CD14-positive monocyte (primary cell): ENCODE results near the gene CATSPERB. TPM values are rescaled to one million over a fixed set of nuclear protein-coding genes. Genes with fewer than 3 reads are reported as not detected.

ENCODE experiments used
- DNase-seq, 3 donors: peaks; one replicate each; pipeline ENCODE4 v3.0.0-alpha.2; 2011 to 2022
- H2AFZ ChIP-seq: 2 replicates; pipeline ENCODE4 v1.6.0; 2012; ENCODE audit warnings: mild to moderate bottlenecking, low read depth, low read length, inconsistent platforms; ENCODE audit not compliant: insufficient read depth, poor library complexity, severe bottlenecking
- H3K27ac ChIP-seq, 2 donors: 1 replicate in 1 of 2; 2 replicates in 1 of 2; pipeline ENCODE4 v1.5.1; 2012 to 2013; ENCODE audit warnings: low read length in 2 of 2, control low read depth in 1 of 2, inconsistent platforms in 1 of 2, low read depth in 1 of 2, mild to moderate bottlenecking in 1 of 2
- H3K27me3 ChIP-seq, 2 donors: one replicate each; pipeline versions ENCODE4 v1.6.0 to v1.6.1; 2011 to 2013; ENCODE audit warnings: low read length in 2 of 2; ENCODE audit not compliant: control insufficient read depth in 2 of 2, insufficient read depth in 2 of 2
- H3K36me3 ChIP-seq, 2 donors: replicated peaks in 1 of 2; 1 replicate in 1 of 2; 2 replicates in 1 of 2; pipeline versions ENCODE4 v1.5.1 to v1.6.1; 2012 to 2013; ENCODE audit warnings: low read length in 2 of 2, control low read depth in 1 of 2, inconsistent platforms in 1 of 2, mild to moderate bottlenecking in 1 of 2; ENCODE audit not compliant: insufficient read depth in 2 of 2, control insufficient read depth in 1 of 2
- H3K4me1 ChIP-seq, 2 donors: 1 replicate in 1 of 2; 2 replicates in 1 of 2; pipeline versions ENCODE4 v1.5.1 to v1.6.1; 2012 to 2013; ENCODE audit warnings: low read length in 2 of 2, control low read depth in 1 of 2, inconsistent platforms in 1 of 2, mild to moderate bottlenecking in 1 of 2, moderate library complexity in 1 of 2; ENCODE audit not compliant: insufficient read depth in 2 of 2, control insufficient read depth in 1 of 2
- H3K4me2 ChIP-seq: replicated peaks from 2 replicates; pipeline ENCODE3; 2012; ENCODE audit warnings: low read length, moderate library complexity, mild to moderate bottlenecking; ENCODE audit not compliant: poor library complexity, severe bottlenecking; ENCODE audit errors: extremely low read depth
- H3K4me3 ChIP-seq, 3 experiments: fragments of 200-600 bp in 1 of 3; sonication (generic) in 1 of 3; replicated peaks in 1 of 3; 1 replicate in 2 of 3; 2 replicates in 1 of 3; pipeline ENCODE4 v1.5.1; 2011 to 2013; ENCODE audit warnings: low read length in 3 of 3, mild to moderate bottlenecking in 3 of 3, control low read depth in 2 of 3, low read depth in 2 of 3, inconsistent platforms in 1 of 3, moderate library complexity in 1 of 3
- H3K79me2 ChIP-seq: 2 replicates; pipeline ENCODE4 v1.6.0; 2012; ENCODE audit warnings: mild to moderate bottlenecking, control low read depth, inconsistent platforms, low read length, moderate library complexity; ENCODE audit not compliant: insufficient read depth
- H3K9ac ChIP-seq: 2 replicates; pipeline ENCODE4 v1.6.0; 2017; ENCODE audit warnings: low read length, mild to moderate bottlenecking; ENCODE audit not compliant: insufficient read depth, poor library complexity, severe bottlenecking
- H3K9me3 ChIP-seq, 2 donors: replicated peaks in 1 of 2; 1 replicate in 1 of 2; 2 replicates in 1 of 2; pipeline versions ENCODE4 v1.5.1 to v1.6.1; 2012 to 2013; ENCODE audit warnings: low read length in 2 of 2, control low read depth in 1 of 2; ENCODE audit not compliant: control insufficient read depth in 1 of 2, insufficient read depth in 1 of 2
- H4K20me1 ChIP-seq: 2 replicates; pipeline ENCODE4 v1.6.0; 2012; ENCODE audit warnings: mild to moderate bottlenecking, low read length, control low read depth, moderate library complexity; ENCODE audit not compliant: insufficient read depth
- H3K27ac Mint-ChIP-seq, 7 donors: one replicate each; pipeline ENCODE4 v1.8.0; 2020; ENCODE audit warnings: mild to moderate bottlenecking in 7 of 7, mixed read lengths in 7 of 7, moderate library complexity in 6 of 7, inconsistent platforms in 2 of 7
- H3K27me3 Mint-ChIP-seq, 3 donors: one replicate each; pipeline ENCODE4 v1.8.0; 2021 to 2022; ENCODE audit warnings: low read depth in 3 of 3, mild to moderate bottlenecking in 3 of 3, mixed read lengths in 3 of 3, moderate library complexity in 3 of 3, inconsistent platforms in 1 of 3
- H3K36me3 Mint-ChIP-seq, 2 donors: one replicate each; pipeline ENCODE4 v1.8.0; 2020; ENCODE audit warnings: mixed read lengths in 2 of 2, inconsistent platforms in 1 of 2, mild to moderate bottlenecking in 1 of 2
- H3K4me1 Mint-ChIP-seq: one replicate; pipeline ENCODE4 v1.8.0; 2020; ENCODE audit warnings: mild to moderate bottlenecking, mixed read lengths
- H3K4me3 Mint-ChIP-seq, 2 donors: one replicate each; pipeline ENCODE4 v1.8.0; 2020; ENCODE audit warnings: mild to moderate bottlenecking in 2 of 2, mixed read lengths in 2 of 2, moderate library complexity in 1 of 2
- H3K9me3 Mint-ChIP-seq, 7 donors: one replicate each; pipeline ENCODE4 v1.8.0; 2020 to 2022; ENCODE audit warnings: mixed read lengths in 7 of 7, mild to moderate bottlenecking in 6 of 7, moderate library complexity in 6 of 7, inconsistent platforms in 2 of 7
- CTCF ChIP-seq: fragments of 200-600 bp; IDR thresholded peaks from one replicate; pipeline ENCODE4 v1.8.0; 2022; ENCODE audit warnings: antibody characterized with exemption, mild to moderate bottlenecking
- WGBS: methylation state at CpG from one replicate; pipeline ENCODE4 v1.1.5; 2013; ENCODE audit warnings: missing lambda C conversion rate; ENCODE audit not compliant: insufficient coverage; 5-methylcytosine and 5-hydroxymethylcytosine counted together
- intact Hi-C, 2 donors: fragments of 100-400 bp; cut with micrococcal nuclease; formaldehyde crosslinking; loops; one replicate each; pipeline versions ENCODE4 v1.15.0 to v1.15.1; 2023
- polyA plus RNA-seq, 3 donors: library from polyadenylated mRNA; depleted of rRNA in 1 of 3; unstranded in 2 of 3; stranded (reverse) in 1 of 3; fragments of 300-500 nt in 2 of 3; fragments of >200 nt in 1 of 3; fragmentation: Illumina TruSeq in 2 of 3; gene quantifications; 1 replicate in 2 of 3; 2 replicates in 1 of 3; pipeline ENCODE4 v1.2.3, GENCODE V29; 2012 to 2021

CATSPERB gene
- polyA plus RNA-seq, 3 donors = not detected

DNA sequence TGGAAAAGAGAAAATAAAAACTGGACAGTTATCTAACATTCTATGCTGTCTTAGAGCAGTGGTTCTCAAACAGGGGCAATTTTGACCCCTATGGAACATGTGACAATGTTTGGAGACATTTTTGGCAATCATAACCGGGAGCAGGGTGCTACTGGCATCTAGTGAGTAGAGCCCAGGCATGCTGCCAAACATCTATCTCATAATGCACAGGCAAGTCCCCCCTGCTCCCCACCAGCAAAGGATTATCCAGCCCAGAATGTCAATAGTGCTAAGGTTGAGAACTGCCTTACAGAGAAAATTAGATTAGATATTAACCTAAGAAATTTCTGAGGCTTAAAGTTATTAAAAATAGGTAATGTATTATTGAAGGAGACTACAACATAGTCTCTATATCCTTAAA is 22.9 kb upstream of the CATSPERB start:
- H3K36me3 ChIP-seq = no peaks in the 10 kb centered on the region
- intact Hi-C loops = no loop called here
- Mint-ChIP-seq H3K27me3 (no peaks in the 10 kb centered on the region), H3K9me3 (peaks cover 0 to 8% (median 3%) of the 10 kb centered on the region in 7 donors), H3K4me3 (no peak overlapping the region), H3K27ac (no peak overlapping the region), H3K4me1 (no peaks in the 10 kb centered on the region), H3K36me3 (no peaks in the 10 kb centered on the region)
- H3K79me2 ChIP-seq = no peaks in the 10 kb centered on the region
- no peak overlapping the region for H3K9ac ChIP-seq
- no peak for TF ChIP-seq CTCF
- H3K4me1 ChIP-seq = no peaks in the 10 kb centered on the region
- H3K4me3 ChIP-seq = no peak overlapping the region
- no peak overlapping the region for H2AFZ ChIP-seq
- no peaks in the 10 kb centered on the region for H3K27me3 ChIP-seq
- no CpG with 5 or more reads among the region's 1 CpG for WGBS
- H3K4me2 ChIP-seq = no peak overlapping the region
- no peak overlapping the region for H3K27ac ChIP-seq
- DNase-seq = no peak
- no peaks in the 10 kb centered on the region for H4K20me1 ChIP-seq
- H3K9me3 ChIP-seq = peaks cover 0 to 7% of the 10 kb centered on the region in 2 donors

GRCh38 chr14:91754185-91754584 is 22.3 kb upstream of the CATSPERB start:
- H3K9me3 ChIP-seq = peaks cover 0 to 2% of the 10 kb centered on the region in 2 donors
- H3K4me3 ChIP-seq = no peak overlapping the region
- peaks cover 0 to 4% (median 1%) of the 10 kb centered on the region in 7 donors for H3K9me3 Mint-ChIP-seq
- no peak overlapping the region for H3K27ac ChIP-seq
- no peaks in the 10 kb centered on the region for H4K20me1 ChIP-seq
- no peaks in the 10 kb centered on the region for H3K4me1 Mint-ChIP-seq
- no peaks in the 10 kb centered on the region for H3K36me3 ChIP-seq
- H3K27me3 Mint-ChIP-seq = no peaks in the 10 kb centered on the region
- intact Hi-C loops = no loop called here
- H3K27me3 ChIP-seq = no peaks in the 10 kb centered on the region
- H3K79me2 ChIP-seq = no peaks in the 10 kb centered on the region
- no peak for TF ChIP-seq CTCF
- H3K9ac ChIP-seq = no peak overlapping the region
- H3K27ac Mint-ChIP-seq = no peak overlapping the region
- H2AFZ ChIP-seq = no peak overlapping the region
- no peak overlapping the region for H3K4me3 Mint-ChIP-seq
- no CpG with 5 or more reads among the region's 1 CpG for WGBS
- DNase-seq = no peak
- H3K36me3 Mint-ChIP-seq = no peaks in the 10 kb centered on the region
- H3K4me1 ChIP-seq = no peaks in the 10 kb centered on the region
- no peak overlapping the region for H3K4me2 ChIP-seq
